Right lobe of liver (tissue), 4 donors: ENCODE measurements around the gene CHMP2B.

Source experiments
- POLR2A ChIP-seq: fragments of 450-650 bp; IDR thresholded peaks from one replicate; pipeline ENCODE4 v1.6.1; 2017; ENCODE audit warnings: antibody characterized with exemption, mild to moderate bottlenecking
- TF ChIP-seq, protein P1 (sequence below), 4 donors: fragments of 200-600 bp in 3 of 4; fragments of 450-650 bp in 1 of 4; IDR thresholded peaks; one replicate each; pipeline versions ENCODE4 v1.5.1 to v1.8.0; 2016 to 2022; ENCODE audit warnings: antibody characterized with exemption in 4 of 4, mild to moderate bottlenecking in 2 of 4
- donor health status: DM: no; HTN: no; CAD: no.
- donor health status: DM: no; HTN: no; CAD: no.
- donor health status: DM: no; HTN: yes; CAD: no.

DNA sequence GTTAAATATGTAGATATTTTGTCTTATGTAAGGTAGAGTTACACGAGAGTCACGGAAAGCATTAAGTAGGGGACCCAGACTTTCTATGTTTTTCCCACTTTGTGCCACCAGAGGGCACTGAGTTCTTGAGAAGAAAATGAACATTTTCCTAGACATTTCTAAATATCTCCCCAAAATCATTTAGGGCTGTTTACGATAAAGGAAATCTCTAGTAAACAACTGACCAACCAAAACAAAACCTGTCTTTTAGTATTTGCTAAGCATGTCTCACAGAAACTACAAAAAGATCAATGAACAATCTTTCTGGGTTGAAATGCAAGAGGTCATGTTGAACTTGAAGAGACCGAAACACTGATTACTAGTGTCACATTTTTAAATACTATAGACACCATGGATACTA is 33.2 kb downstream of the CHMP2B start:
- TF ChIP-seq, protein P1, sequence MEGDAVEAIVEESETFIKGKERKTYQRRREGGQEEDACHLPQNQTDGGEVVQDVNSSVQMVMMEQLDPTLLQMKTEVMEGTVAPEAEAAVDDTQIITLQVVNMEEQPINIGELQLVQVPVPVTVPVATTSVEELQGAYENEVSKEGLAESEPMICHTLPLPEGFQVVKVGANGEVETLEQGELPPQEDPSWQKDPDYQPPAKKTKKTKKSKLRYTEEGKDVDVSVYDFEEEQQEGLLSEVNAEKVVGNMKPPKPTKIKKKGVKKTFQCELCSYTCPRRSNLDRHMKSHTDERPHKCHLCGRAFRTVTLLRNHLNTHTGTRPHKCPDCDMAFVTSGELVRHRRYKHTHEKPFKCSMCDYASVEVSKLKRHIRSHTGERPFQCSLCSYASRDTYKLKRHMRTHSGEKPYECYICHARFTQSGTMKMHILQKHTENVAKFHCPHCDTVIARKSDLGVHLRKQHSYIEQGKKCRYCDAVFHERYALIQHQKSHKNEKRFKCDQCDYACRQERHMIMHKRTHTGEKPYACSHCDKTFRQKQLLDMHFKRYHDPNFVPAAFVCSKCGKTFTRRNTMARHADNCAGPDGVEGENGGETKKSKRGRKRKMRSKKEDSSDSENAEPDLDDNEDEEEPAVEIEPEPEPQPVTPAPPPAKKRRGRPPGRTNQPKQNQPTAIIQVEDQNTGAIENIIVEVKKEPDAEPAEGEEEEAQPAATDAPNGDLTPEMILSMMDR (IDR thresholded peaks at IDR 0.05): peak; percentile 55 to 78 (median 71)
- TF ChIP-seq POLR2A: no peak
